Fibroblast of villous mesenchyme (primary cell): ENCODE results near the gene UBE2L6. TPM values are rescaled to one million over a fixed set of nuclear protein-coding genes. Genes with fewer than 3 reads are reported as not detected.

Experiments used
- DNase-seq: peaks from one replicate; pipeline ENCODE4 v3.0.0-alpha.2; 2010; ENCODE audit warnings: low read depth
- H3K4me3 ChIP-seq: 2 replicates; pipeline ENCODE4 v1.5.1; 2011; ENCODE audit warnings: low read depth, mild to moderate bottlenecking, low read length
- small RNA-seq: library from RNA; depleted of rRNA; stranded (forward); fragments of <200 nt; gene quantifications from one replicate; pipeline ENCODE3, GENCODE V24; 2012
- total RNA-seq: library from RNA; depleted of rRNA; stranded (reverse); fragments of >200 nt; gene quantifications from 2 replicates; pipeline ENCODE4 v1.2.3, GENCODE V29; 2012
- TF ChIP-seq, protein P1 (sequence below): IDR thresholded peaks from 2 replicates; pipeline ENCODE4 v1.5.1; 2012; ENCODE audit warnings: low read depth, mild to moderate bottlenecking, low read length; ENCODE audit not compliant: insufficient read depth

UBE2L6 gene
- total RNA-seq, 1 donor = 73.0 TPM

DNA sequence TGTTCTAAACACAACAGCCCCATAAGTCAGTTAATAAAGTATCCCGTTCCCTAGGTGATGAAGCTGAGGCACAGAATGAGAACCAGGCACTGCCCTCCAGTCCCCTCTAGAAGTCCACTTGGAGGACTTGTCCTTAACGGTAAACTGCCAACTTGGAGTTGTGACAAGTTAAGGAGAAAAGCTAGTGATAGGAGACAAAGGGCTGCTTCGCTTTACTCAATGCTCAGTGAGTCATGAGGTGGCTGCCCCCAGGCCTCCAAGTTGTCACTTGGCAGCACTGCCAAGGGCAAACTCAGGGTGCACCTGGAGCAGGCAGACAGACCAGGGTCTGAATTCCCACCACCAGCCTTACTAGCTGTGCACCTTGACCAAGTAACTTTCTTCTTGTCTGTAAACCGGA, 65.5 kb downstream of the UBE2L6 start:
- DNase-seq = no peak

More for the DNA sequence above, 65.5 kb downstream of the UBE2L6 start:
- H3K4me3 ChIP-seq = no peak overlapping the region
- TF ChIP-seq, protein P1, sequence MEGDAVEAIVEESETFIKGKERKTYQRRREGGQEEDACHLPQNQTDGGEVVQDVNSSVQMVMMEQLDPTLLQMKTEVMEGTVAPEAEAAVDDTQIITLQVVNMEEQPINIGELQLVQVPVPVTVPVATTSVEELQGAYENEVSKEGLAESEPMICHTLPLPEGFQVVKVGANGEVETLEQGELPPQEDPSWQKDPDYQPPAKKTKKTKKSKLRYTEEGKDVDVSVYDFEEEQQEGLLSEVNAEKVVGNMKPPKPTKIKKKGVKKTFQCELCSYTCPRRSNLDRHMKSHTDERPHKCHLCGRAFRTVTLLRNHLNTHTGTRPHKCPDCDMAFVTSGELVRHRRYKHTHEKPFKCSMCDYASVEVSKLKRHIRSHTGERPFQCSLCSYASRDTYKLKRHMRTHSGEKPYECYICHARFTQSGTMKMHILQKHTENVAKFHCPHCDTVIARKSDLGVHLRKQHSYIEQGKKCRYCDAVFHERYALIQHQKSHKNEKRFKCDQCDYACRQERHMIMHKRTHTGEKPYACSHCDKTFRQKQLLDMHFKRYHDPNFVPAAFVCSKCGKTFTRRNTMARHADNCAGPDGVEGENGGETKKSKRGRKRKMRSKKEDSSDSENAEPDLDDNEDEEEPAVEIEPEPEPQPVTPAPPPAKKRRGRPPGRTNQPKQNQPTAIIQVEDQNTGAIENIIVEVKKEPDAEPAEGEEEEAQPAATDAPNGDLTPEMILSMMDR = no peak

Small RNAs within 50 kb of the gene (small RNA-seq; reads per million reads assigned to genes)
- gene RN7SL605P = not detected

Other genes with a start within 250 kb of the UBE2L6 start
- 69.5 and 70.5 TPM in 2 replicates for gene TNKS1BP1, start 242.7 kb downstream of the UBE2L6 start, total RNA-seq
- 61.7 and 67.3 TPM in 2 replicates for gene SSRP1, start 231.8 kb downstream of the UBE2L6 start, total RNA-seq
- gene P2RX3, start 229.3 kb downstream of the UBE2L6 start, total RNA-seq = not detected in 2 replicates
- gene PRG3, start 186.5 kb downstream of the UBE2L6 start, total RNA-seq = not detected in 2 replicates
- gene PRG2, start 177.0 kb downstream of the UBE2L6 start, total RNA-seq = not detected in 2 replicates
- 16.4 and 26.3 TPM in 2 replicates for gene SLC43A3, start 140.6 kb downstream of the UBE2L6 start, total RNA-seq
- not detected in 2 replicates for gene RTN4RL2, start 107.1 kb downstream of the UBE2L6 start, total RNA-seq
- gene SLC43A1, start 52.0 kb downstream of the UBE2L6 start, total RNA-seq = 6.0 and 9.3 TPM in 2 replicates
- 27.7 and 39.3 TPM in 2 replicates for gene TIMM10, start 36.9 kb downstream of the UBE2L6 start, total RNA-seq
- gene SMTNL1, start 30.1 kb downstream of the UBE2L6 start, total RNA-seq = not detected in 2 replicates
- 10.8 and 21.9 TPM in 2 replicates for gene SERPING1, start 30.0 kb upstream of the UBE2L6 start, total RNA-seq
- 0.43 and 0.64 TPM in 2 replicates for gene YPEL4, start 82.2 kb upstream of the UBE2L6 start, total RNA-seq
- 16.4 and 19.0 TPM in 2 replicates for gene CLP1, start 90.1 kb upstream of the UBE2L6 start, total RNA-seq
- 39.0 and 59.6 TPM in 2 replicates for gene ZDHHC5, start 100.4 kb upstream of the UBE2L6 start, total RNA-seq
- gene MED19, start 144.5 kb upstream of the UBE2L6 start, total RNA-seq = 11.2 and 14.2 TPM in 2 replicates
- gene TMX2, start 144.9 kb upstream of the UBE2L6 start, total RNA-seq = 62.8 and 79.9 TPM in 2 replicates
- gene SELENOH, start 173.8 kb upstream of the UBE2L6 start, total RNA-seq = 66.9 and 68.9 TPM in 2 replicates
- not detected in 2 replicates for gene BTBD18, start 184.1 kb upstream of the UBE2L6 start, total RNA-seq
- gene CTNND1, start 194.1 kb upstream of the UBE2L6 start, total RNA-seq = 153 and 199 TPM in 2 replicates